ENCODE results near the gene NFE2. TPM values are rescaled to one million over a fixed set of nuclear protein-coding genes. Genes with fewer than 3 reads are reported as not detected.

The NFE2 gene
- total RNA-seq, 1 experiment from 2014 or later, result 2.4 TPM

DNA sequence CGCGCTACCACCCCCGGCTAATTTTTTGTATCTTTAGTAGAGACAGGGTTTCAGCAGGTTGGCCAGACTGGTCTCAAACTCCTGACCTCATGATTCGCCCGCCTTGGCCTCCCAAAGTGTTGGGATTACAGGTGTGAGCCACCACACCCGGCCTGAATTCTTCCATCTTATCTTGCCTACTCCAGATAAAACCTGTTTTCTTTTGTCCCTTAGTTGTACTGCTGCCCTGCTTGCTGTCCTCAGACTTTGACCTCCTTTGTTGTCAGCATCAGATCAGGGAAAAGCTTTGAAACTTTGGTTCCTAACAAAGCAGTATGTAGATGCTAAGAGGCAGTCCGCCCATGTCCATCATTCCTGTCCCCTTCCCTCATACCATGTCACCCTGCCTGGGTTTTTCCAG is 40.0 kb upstream of the NFE2 start:
- H3K9me3 Mint-ChIP-seq, result no peaks in the 10 kb centered on the region
- no peak overlapping the region for H3K4me3 Mint-ChIP-seq
- CTCF ChIA-PET, result interaction anchor here (0.8 to 1.5 kb wide), 4 partner anchors 16 to 89 kb away, joined by 3 to 4 read pairs (median 3); partner anchors contain the start of gene COPZ1
- TF ChIP-seq SOX15 (CRISPR knock-in tag; IDR thresholded peaks at IDR 0.05) (no peak), PRRX2 (CRISPR knock-in tag; IDR thresholded peaks at IDR 0.05) (no peak)
- TF ChIP-seq, protein P1, sequence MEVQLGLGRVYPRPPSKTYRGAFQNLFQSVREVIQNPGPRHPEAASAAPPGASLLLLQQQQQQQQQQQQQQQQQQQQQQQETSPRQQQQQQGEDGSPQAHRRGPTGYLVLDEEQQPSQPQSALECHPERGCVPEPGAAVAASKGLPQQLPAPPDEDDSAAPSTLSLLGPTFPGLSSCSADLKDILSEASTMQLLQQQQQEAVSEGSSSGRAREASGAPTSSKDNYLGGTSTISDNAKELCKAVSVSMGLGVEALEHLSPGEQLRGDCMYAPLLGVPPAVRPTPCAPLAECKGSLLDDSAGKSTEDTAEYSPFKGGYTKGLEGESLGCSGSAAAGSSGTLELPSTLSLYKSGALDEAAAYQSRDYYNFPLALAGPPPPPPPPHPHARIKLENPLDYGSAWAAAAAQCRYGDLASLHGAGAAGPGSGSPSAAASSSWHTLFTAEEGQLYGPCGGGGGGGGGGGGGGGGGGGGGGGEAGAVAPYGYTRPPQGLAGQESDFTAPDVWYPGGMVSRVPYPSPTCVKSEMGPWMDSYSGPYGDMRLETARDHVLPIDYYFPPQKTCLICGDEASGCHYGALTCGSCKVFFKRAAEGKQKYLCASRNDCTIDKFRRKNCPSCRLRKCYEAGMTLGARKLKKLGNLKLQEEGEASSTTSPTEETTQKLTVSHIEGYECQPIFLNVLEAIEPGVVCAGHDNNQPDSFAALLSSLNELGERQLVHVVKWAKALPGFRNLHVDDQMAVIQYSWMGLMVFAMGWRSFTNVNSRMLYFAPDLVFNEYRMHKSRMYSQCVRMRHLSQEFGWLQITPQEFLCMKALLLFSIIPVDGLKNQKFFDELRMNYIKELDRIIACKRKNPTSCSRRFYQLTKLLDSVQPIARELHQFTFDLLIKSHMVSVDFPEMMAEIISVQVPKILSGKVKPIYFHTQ (CRISPR knock-in tag; IDR thresholded peaks at IDR 0.05), result no peak
- no peaks in the 10 kb centered on the region for H3K27me3 Mint-ChIP-seq (ENCODE audit: low read depth)
- H3K36me3 Mint-ChIP-seq, result peaks cover 46% of the 10 kb centered on the region
- POLR2A ChIA-PET, result no interaction called here
- no peak overlapping the region for H3K27ac Mint-ChIP-seq
- DNase-seq (ENCODE audit: low spot score) (no peak), ATAC-seq (no peak)
- H3K4me1 Mint-ChIP-seq, result peaks cover 5% of the 10 kb centered on the region

DNA sequence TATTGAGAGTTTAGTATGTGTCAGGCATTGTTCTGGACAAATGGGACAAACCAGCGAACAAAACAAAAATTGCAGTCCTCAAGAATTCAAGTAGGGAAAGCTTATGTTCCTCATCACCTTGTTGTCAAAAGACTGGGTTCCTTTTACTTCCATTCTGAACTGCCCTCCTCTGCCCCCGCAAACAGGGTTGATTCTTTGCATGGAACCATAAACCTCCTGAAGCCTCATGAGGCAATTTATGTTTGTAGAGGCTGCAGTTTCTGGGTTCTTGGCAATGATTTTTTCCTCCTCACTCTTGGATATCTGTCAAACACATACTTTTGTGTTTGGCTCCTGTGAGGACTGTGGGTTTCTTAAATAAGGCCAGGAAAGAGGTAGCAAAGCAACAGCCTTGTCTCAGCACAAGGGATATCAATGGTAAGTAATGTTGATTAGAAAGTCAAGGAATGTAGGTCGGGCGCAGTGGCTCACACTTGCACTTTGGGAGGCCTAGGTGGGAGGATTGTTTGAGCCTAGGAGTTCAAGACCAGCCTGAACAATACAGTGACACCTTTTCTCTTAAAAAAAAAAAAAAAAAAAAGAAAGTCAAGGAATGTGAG is 38.0 kb upstream of the NFE2 start:
- ChIA-PET POLR2A (no interaction called here), CTCF (interaction anchor here (1.1 to 7.7 kb wide), 3 partner anchors 14 to 87 kb away, joined by 5 to 200 read pairs (median 13); partner anchors contain the start of gene COPZ1)
- peaks cover 5% of the 10 kb centered on the region for H3K4me1 Mint-ChIP-seq
- peaks cover 35% of the 10 kb centered on the region for H3K36me3 Mint-ChIP-seq
- DNase-seq (ENCODE audit: low spot score), result no peak
- no peaks in the 10 kb centered on the region for H3K9me3 Mint-ChIP-seq
- H3K27me3 Mint-ChIP-seq (ENCODE audit: low read depth), result no peaks in the 10 kb centered on the region
- no peak for ATAC-seq
- H3K4me3 Mint-ChIP-seq, result no peak overlapping the region
- no peak overlapping the region for H3K27ac Mint-ChIP-seq
- TF ChIP-seq SMAD4 (CRISPR knock-in tag; IDR thresholded peaks at IDR 0.05) (no peak), TP53 (CRISPR knock-in tag; IDR thresholded peaks at IDR 0.05) (no peak), IRF2 (CRISPR knock-in tag; IDR thresholded peaks at IDR 0.05; ENCODE audit: borderline replicate concordance, low read depth) (no peak), JUN (CRISPR knock-in tag; IDR thresholded peaks at IDR 0.05) (no peak), ESRRA (CRISPR knock-in tag; IDR thresholded peaks at IDR 0.05; ENCODE audit: borderline replicate concordance) (no peak), SMAD3 (CRISPR knock-in tag; IDR thresholded peaks at IDR 0.05; ENCODE audit: borderline replicate concordance) (no peak), ZNF232 (CRISPR knock-in tag; IDR thresholded peaks at IDR 0.05) (no peak)
- TF ChIP-seq, protein P2, sequence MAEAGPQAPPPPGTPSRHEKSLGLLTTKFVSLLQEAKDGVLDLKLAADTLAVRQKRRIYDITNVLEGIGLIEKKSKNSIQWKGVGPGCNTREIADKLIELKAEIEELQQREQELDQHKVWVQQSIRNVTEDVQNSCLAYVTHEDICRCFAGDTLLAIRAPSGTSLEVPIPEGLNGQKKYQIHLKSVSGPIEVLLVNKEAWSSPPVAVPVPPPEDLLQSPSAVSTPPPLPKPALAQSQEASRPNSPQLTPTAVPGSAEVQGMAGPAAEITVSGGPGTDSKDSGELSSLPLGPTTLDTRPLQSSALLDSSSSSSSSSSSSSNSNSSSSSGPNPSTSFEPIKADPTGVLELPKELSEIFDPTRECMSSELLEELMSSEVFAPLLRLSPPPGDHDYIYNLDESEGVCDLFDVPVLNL (CRISPR knock-in tag; IDR thresholded peaks at IDR 0.05; ENCODE audit: borderline replicate concordance, low read depth), result no peak
- TF ChIP-seq, protein P3, sequence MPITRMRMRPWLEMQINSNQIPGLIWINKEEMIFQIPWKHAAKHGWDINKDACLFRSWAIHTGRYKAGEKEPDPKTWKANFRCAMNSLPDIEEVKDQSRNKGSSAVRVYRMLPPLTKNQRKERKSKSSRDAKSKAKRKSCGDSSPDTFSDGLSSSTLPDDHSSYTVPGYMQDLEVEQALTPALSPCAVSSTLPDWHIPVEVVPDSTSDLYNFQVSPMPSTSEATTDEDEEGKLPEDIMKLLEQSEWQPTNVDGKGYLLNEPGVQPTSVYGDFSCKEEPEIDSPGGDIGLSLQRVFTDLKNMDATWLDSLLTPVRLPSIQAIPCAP (CRISPR knock-in tag; IDR thresholded peaks at IDR 0.05), result no peak
- TF ChIP-seq, protein P4, sequence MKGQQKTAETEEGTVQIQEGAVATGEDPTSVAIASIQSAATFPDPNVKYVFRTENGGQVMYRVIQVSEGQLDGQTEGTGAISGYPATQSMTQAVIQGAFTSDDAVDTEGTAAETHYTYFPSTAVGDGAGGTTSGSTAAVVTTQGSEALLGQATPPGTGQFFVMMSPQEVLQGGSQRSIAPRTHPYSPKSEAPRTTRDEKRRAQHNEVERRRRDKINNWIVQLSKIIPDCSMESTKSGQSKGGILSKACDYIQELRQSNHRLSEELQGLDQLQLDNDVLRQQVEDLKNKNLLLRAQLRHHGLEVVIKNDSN (CRISPR knock-in tag; IDR thresholded peaks at IDR 0.05), result no peak
- TF ChIP-seq, protein P5, sequence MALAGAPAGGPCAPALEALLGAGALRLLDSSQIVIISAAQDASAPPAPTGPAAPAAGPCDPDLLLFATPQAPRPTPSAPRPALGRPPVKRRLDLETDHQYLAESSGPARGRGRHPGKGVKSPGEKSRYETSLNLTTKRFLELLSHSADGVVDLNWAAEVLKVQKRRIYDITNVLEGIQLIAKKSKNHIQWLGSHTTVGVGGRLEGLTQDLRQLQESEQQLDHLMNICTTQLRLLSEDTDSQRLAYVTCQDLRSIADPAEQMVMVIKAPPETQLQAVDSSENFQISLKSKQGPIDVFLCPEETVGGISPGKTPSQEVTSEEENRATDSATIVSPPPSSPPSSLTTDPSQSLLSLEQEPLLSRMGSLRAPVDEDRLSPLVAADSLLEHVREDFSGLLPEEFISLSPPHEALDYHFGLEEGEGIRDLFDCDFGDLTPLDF (CRISPR knock-in tag; IDR thresholded peaks at IDR 0.05), result no peak
- TF ChIP-seq, protein P6, sequence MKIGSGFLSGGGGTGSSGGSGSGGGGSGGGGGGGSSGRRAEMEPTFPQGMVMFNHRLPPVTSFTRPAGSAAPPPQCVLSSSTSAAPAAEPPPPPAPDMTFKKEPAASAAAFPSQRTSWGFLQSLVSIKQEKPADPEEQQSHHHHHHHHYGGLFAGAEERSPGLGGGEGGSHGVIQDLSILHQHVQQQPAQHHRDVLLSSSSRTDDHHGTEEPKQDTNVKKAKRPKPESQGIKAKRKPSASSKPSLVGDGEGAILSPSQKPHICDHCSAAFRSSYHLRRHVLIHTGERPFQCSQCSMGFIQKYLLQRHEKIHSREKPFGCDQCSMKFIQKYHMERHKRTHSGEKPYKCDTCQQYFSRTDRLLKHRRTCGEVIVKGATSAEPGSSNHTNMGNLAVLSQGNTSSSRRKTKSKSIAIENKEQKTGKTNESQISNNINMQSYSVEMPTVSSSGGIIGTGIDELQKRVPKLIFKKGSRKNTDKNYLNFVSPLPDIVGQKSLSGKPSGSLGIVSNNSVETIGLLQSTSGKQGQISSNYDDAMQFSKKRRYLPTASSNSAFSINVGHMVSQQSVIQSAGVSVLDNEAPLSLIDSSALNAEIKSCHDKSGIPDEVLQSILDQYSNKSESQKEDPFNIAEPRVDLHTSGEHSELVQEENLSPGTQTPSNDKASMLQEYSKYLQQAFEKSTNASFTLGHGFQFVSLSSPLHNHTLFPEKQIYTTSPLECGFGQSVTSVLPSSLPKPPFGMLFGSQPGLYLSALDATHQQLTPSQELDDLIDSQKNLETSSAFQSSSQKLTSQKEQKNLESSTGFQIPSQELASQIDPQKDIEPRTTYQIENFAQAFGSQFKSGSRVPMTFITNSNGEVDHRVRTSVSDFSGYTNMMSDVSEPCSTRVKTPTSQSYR (CRISPR knock-in tag; IDR thresholded peaks at IDR 0.05), result no peak
- TF ChIP-seq, protein P7, sequence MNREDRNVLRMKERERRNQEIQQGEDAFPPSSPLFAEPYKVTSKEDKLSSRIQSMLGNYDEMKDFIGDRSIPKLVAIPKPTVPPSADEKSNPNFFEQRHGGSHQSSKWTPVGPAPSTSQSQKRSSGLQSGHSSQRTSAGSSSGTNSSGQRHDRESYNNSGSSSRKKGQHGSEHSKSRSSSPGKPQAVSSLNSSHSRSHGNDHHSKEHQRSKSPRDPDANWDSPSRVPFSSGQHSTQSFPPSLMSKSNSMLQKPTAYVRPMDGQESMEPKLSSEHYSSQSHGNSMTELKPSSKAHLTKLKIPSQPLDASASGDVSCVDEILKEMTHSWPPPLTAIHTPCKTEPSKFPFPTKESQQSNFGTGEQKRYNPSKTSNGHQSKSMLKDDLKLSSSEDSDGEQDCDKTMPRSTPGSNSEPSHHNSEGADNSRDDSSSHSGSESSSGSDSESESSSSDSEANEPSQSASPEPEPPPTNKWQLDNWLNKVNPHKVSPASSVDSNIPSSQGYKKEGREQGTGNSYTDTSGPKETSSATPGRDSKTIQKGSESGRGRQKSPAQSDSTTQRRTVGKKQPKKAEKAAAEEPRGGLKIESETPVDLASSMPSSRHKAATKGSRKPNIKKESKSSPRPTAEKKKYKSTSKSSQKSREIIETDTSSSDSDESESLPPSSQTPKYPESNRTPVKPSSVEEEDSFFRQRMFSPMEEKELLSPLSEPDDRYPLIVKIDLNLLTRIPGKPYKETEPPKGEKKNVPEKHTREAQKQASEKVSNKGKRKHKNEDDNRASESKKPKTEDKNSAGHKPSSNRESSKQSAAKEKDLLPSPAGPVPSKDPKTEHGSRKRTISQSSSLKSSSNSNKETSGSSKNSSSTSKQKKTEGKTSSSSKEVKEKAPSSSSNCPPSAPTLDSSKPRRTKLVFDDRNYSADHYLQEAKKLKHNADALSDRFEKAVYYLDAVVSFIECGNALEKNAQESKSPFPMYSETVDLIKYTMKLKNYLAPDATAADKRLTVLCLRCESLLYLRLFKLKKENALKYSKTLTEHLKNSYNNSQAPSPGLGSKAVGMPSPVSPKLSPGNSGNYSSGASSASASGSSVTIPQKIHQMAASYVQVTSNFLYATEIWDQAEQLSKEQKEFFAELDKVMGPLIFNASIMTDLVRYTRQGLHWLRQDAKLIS (CRISPR knock-in tag; IDR thresholded peaks at IDR 0.05; ENCODE audit: borderline replicate concordance), result no peak
- TF ChIP-seq, protein P8, sequence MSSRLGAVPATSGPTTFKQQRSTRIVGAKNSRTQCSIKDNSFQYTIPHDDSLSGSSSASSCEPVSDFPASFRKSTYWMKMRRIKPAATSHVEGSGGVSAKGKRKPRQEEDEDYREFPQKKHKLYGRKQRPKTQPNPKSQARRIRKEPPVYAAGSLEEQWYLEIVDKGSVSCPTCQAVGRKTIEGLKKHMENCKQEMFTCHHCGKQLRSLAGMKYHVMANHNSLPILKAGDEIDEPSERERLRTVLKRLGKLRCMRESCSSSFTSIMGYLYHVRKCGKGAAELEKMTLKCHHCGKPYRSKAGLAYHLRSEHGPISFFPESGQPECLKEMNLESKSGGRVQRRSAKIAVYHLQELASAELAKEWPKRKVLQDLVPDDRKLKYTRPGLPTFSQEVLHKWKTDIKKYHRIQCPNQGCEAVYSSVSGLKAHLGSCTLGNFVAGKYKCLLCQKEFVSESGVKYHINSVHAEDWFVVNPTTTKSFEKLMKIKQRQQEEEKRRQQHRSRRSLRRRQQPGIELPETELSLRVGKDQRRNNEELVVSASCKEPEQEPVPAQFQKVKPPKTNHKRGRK (CRISPR knock-in tag; IDR thresholded peaks at IDR 0.05; ENCODE audit: borderline replicate concordance), result no peak
